GM12878 (cell line): Measurements from ENCODE around the gene RBL2. TPM values are rescaled to one million over a fixed set of nuclear protein-coding genes. Genes with fewer than 3 reads are reported as not detected.

Experiments used
- BHLHE40 ChIP-seq, 2 experiments: fragments of 450-650 bp in 1 of 2; IDR thresholded peaks; 2 replicates each; pipeline ENCODE4 v1.6.1; 2011 to 2017; ENCODE audit warnings: low read depth in 2 of 2, borderline replicate concordance in 1 of 2, improper control_type of control experiment in 1 of 2, low read length in 1 of 2, mild to moderate bottlenecking in 1 of 2
- CEBPZ ChIP-seq: fragments of 150-350 bp; IDR thresholded peaks from 2 replicates; pipeline ENCODE4 v1.6.1; 2016; ENCODE audit warnings: low read depth, low read length
- DPF2 ChIP-seq: fragments of 450-650 bp; IDR thresholded peaks from 2 replicates; pipeline ENCODE4 v1.6.1; 2017; ENCODE audit warnings: mild to moderate bottlenecking
- ETV6 ChIP-seq, 2 experiments: fragments of 450-650 bp in 1 of 2; IDR thresholded peaks in 1 of 2; conservative IDR thresholded peaks in 1 of 2; 2 replicates each; pipeline ENCODE4 v1.6.1; 2014; ENCODE audit warnings: antibody characterized with exemption in 1 of 2, borderline replicate concordance in 1 of 2, low read depth in 1 of 2, mild to moderate bottlenecking in 1 of 2, moderate library complexity in 1 of 2
- GATAD2B ChIP-seq: fragments of 450-650 bp; conservative IDR thresholded peaks from 2 replicates; pipeline ENCODE4 v1.6.1; 2017; ENCODE audit warnings: low read depth, mild to moderate bottlenecking, moderate library complexity
- IKZF2 ChIP-seq, 2 experiments: fragments of 450-650 bp; IDR thresholded peaks; 2 replicates each; pipeline ENCODE4 v1.6.1; 2017; ENCODE audit warnings: mild to moderate bottlenecking in 2 of 2, moderate library complexity in 2 of 2
- MTA2 ChIP-seq: fragments of 450-650 bp; IDR thresholded peaks from 2 replicates; pipeline ENCODE4 v1.6.1; 2016; ENCODE audit warnings: low read depth, mild to moderate bottlenecking, moderate library complexity
- NFIC ChIP-seq: IDR thresholded peaks from 2 replicates; pipeline ENCODE4 v1.6.1; 2012; ENCODE audit warnings: low read depth, mild to moderate bottlenecking, inconsistent platforms, low read length, moderate library complexity
- NKRF ChIP-seq: fragments of 450-650 bp; conservative IDR thresholded peaks from 2 replicates; pipeline ENCODE4 v1.6.1; 2017; ENCODE audit warnings: mild to moderate bottlenecking, moderate library complexity
- NR2F1 ChIP-seq: fragments of 450-650 bp; conservative IDR thresholded peaks from 2 replicates; pipeline ENCODE4 v1.6.1; 2017; ENCODE audit warnings: mild to moderate bottlenecking
- RAD51 ChIP-seq: fragments of 450-650 bp; IDR thresholded peaks from 2 replicates; pipeline ENCODE4 v1.6.1; 2016; ENCODE audit warnings: moderate library complexity, mild to moderate bottlenecking, inconsistent platforms
- RCOR1 ChIP-seq: conservative IDR thresholded peaks from 2 replicates; pipeline ENCODE4 v1.6.1; 2012; ENCODE audit warnings: low read depth, low read length, improper control_type of control experiment
- SIX5 ChIP-seq: IDR thresholded peaks from 2 replicates; pipeline ENCODE4 v1.6.1; 2011; ENCODE audit warnings: mild to moderate bottlenecking, low read depth, low read length, moderate library complexity; ENCODE audit not compliant: severe bottlenecking
- SMARCA5 ChIP-seq: fragments of 450-650 bp; IDR thresholded peaks from 2 replicates; pipeline ENCODE4 v1.6.1; 2017; ENCODE audit warnings: mild to moderate bottlenecking
- SP1 ChIP-seq: IDR thresholded peaks from one replicate; pipeline ENCODE4 v1.6.1; 2011; ENCODE audit warnings: low read depth, low read length
- SREBF1 ChIP-seq: IDR thresholded peaks from 2 replicates; pipeline ENCODE4 v1.6.1; 2012; ENCODE audit warnings: mild to moderate bottlenecking, low read length
- SUZ12 ChIP-seq: fragments of 200-600 bp; sonication (generic); IDR thresholded peaks from one replicate; pipeline ENCODE4 v1.6.1; 2018; ENCODE audit warnings: antibody characterized with exemption, mild to moderate bottlenecking; ENCODE audit not compliant: unreplicated experiment
- TAF1 ChIP-seq: IDR thresholded peaks from 2 replicates; pipeline ENCODE4 v1.6.1; 2011; ENCODE audit warnings: mild to moderate bottlenecking, low read depth, low read length, borderline replicate concordance
- ZZZ3 ChIP-seq: IDR thresholded peaks from 2 replicates; pipeline ENCODE4 v1.6.1; 2011; ENCODE audit warnings: low read depth; ENCODE audit not compliant: control insufficient read depth, insufficient read length
- polyA plus RNA-seq, 11 experiments: library from polyadenylated mRNA; depleted of rRNA in 4 of 11; unstranded in 6 of 11; stranded (reverse) in 5 of 11; fragments of >200 nt; fragmentation: Nextera tagmentation in 4 of 11; fragmentation: Illumina TruSeq in 1 of 11; extraction: Ambion mirVana in 4 of 11; extraction: Trizol in 1 of 11; gene quantifications; 1 replicate in 1 of 11; 2 replicates in 10 of 11; pipeline versions ENCODE4 v1.2.1 to v1.2.3, GENCODE V29; 2011 to 2016; ENCODE audit warnings: inconsistent platforms in 2 of 11, missing spikeins in 2 of 11, low read depth in 1 of 11
- total RNA-seq, 4 experiments: library from RNA; depleted of rRNA in 3 of 4; stranded (reverse); fragments of >200 nt in 3 of 4; fragmentation: Illumina TruSeq in 1 of 4; extraction: Trizol in 1 of 4; gene quantifications; 2 replicates each; pipeline versions ENCODE4 v1.2.1 to v1.2.3, GENCODE V29; 2013 to 2021
- TF ChIP-seq, protein P1 (sequence below): fragments of 450-650 bp; IDR thresholded peaks from 2 replicates; pipeline ENCODE4 v1.6.1; 2017; ENCODE audit warnings: antibody characterized with exemption, mild to moderate bottlenecking, moderate library complexity
- TF ChIP-seq, protein P2 (sequence below): fragments of 450-650 bp; IDR thresholded peaks from 2 replicates; pipeline ENCODE4 v1.6.1; 2016; ENCODE audit warnings: mild to moderate bottlenecking

Gene RBL2
- total and polyA plus RNA-seq, 10 of the 15 experiments (the other 5 are each of a cell fraction or from before 2014, with no cell fraction given): 10.0 to 107 (median 39.0) TPM

GRCh38 chr16:53509906-53510703 is 75.8 kb downstream of the RBL2 start (continued):
- TF ChIP-seq, protein P1, sequence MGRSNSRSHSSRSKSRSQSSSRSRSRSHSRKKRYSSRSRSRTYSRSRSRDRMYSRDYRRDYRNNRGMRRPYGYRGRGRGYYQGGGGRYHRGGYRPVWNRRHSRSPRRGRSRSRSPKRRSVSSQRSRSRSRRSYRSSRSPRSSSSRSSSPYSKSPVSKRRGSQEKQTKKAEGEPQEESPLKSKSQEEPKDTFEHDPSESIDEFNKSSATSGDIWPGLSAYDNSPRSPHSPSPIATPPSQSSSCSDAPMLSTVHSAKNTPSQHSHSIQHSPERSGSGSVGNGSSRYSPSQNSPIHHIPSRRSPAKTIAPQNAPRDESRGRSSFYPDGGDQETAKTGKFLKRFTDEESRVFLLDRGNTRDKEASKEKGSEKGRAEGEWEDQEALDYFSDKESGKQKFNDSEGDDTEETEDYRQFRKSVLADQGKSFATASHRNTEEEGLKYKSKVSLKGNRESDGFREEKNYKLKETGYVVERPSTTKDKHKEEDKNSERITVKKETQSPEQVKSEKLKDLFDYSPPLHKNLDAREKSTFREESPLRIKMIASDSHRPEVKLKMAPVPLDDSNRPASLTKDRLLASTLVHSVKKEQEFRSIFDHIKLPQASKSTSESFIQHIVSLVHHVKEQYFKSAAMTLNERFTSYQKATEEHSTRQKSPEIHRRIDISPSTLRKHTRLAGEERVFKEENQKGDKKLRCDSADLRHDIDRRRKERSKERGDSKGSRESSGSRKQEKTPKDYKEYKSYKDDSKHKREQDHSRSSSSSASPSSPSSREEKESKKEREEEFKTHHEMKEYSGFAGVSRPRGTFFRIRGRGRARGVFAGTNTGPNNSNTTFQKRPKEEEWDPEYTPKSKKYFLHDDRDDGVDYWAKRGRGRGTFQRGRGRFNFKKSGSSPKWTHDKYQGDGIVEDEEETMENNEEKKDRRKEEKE: no peak
- TF ChIP-seq IKZF2 (IDR thresholded peaks at IDR 0.05) (peak; percentile 80 to 88), RCOR1 (no peak), DPF2 (peak; percentile 43; the same call in 1 of the 2 replicates), NFIC (no peak), BHLHE40 (IDR thresholded peaks at IDR 0.05; ENCODE audit: borderline replicate concordance in 1 of 2, low read depth in 2 of 2, low read length in 1 of 2) (peak in 1 of 2 experiments; percentile 64; a peak in 2 of 4 replicates), SMARCA5 (0 out of 2 replicates have a peak, but pooled peaks have one; percentile 44), SIX5 (no peak), GATAD2B (no peak), ZZZ3 (no peak), NR2F1 (0 out of 2 replicates have a peak, but pooled peaks have one; percentile 49), SUZ12 (no peak), SP1 (no peak), SREBF1 (no peak), ETV6 (conservative IDR thresholded peaks at IDR 0.05 in 1 of 2, IDR thresholded peaks at IDR 0.05 in 1 of 2; ENCODE audit: borderline replicate concordance in 1 of 2, low read depth in 1 of 2) (no peak), TAF1 (no peak), CEBPZ (no peak), MTA2 (no peak), RAD51 (no peak), NKRF (peak; percentile 44; the same call in 1 of the 2 replicates)
- TF ChIP-seq, protein P2, sequence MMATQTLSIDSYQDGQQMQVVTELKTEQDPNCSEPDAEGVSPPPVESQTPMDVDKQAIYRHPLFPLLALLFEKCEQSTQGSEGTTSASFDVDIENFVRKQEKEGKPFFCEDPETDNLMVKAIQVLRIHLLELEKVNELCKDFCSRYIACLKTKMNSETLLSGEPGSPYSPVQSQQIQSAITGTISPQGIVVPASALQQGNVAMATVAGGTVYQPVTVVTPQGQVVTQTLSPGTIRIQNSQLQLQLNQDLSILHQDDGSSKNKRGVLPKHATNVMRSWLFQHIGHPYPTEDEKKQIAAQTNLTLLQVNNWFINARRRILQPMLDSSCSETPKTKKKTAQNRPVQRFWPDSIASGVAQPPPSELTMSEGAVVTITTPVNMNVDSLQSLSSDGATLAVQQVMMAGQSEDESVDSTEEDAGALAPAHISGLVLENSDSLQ: no peak
